Activated CD4-positive, alpha-beta T cell treated with anti-CD3 and anti-CD28 coated beads for 1 hour (primary cell): ENCODE measurements around the gene SLC12A3.

Experiments
- DNase-seq: peaks from one replicate; pipeline ENCODE4 v3.0.0-alpha.2; 2020

SLC12A3 gene

GRCh38 chr16:56864960-56865359 lies at the start of gene SLC12A3:
Gene SLC12A3, plus strand, starts transcription at chr16:56865207. Its CDS starts 29 bp downstream, at chr16:56865236.
- no peak for DNase-seq

- no peak for DNase-seq
Measured at GRCh38 chr16:56815721-56816120, 49.3 kb upstream of the SLC12A3 start.

- DNase-seq = no peak
Measured at GRCh38 chr16:56817056-56817455, 48.0 kb upstream of the SLC12A3 start.

GRCh38 chr16:56817938-56818337 lies 47.1 kb upstream of the SLC12A3 start:
- DNase-seq = no peak

- DNase-seq = no peak
Measured at GRCh38 chr16:56823081-56823733, 41.8 kb upstream of the SLC12A3 start.

GRCh38 chr16:56824331-56824730 lies 40.7 kb upstream of the SLC12A3 start:
- no peak for DNase-seq

GRCh38 chr16:56824804-56825203 lies 40.2 kb upstream of the SLC12A3 start:
- DNase-seq = no peak

GRCh38 chr16:56825826-56826225 lies 39.2 kb upstream of the SLC12A3 start:
- no peak for DNase-seq

GRCh38 chr16:56828647-56829046 lies 36.4 kb upstream of the SLC12A3 start:
- no peak for DNase-seq

GRCh38 chr16:56830669-56831068 lies 34.3 kb upstream of the SLC12A3 start:
- no peak for DNase-seq

GRCh38 chr16:56832768-56833167 lies 32.2 kb upstream of the SLC12A3 start:
- DNase-seq = no peak

GRCh38 chr16:56833243-56833970 lies 31.6 kb upstream of the SLC12A3 start:
- DNase-seq = no peak

- no peak for DNase-seq
Measured at GRCh38 chr16:56835320-56835719, 29.7 kb upstream of the SLC12A3 start.

- no peak for DNase-seq
Measured at GRCh38 chr16:56836410-56837230, 28.4 kb upstream of the SLC12A3 start.

GRCh38 chr16:56838622-56839337 lies 26.2 kb upstream of the SLC12A3 start:
- no peak for DNase-seq

- DNase-seq = no peak
Measured at GRCh38 chr16:56841233-56841632, 23.8 kb upstream of the SLC12A3 start.

GRCh38 chr16:56841659-56842058 lies 23.3 kb upstream of the SLC12A3 start:
- DNase-seq = no peak

- DNase-seq = no peak
Measured at GRCh38 chr16:56842133-56842532, 22.9 kb upstream of the SLC12A3 start.

GRCh38 chr16:56844056-56844455 lies 21.0 kb upstream of the SLC12A3 start:
- no peak for DNase-seq

GRCh38 chr16:56847173-56847910 lies 17.7 kb upstream of the SLC12A3 start:
- DNase-seq = no peak

GRCh38 chr16:56848029-56848936 lies 16.7 kb upstream of the SLC12A3 start:
- no peak for DNase-seq
